GM21423 (cell line): Measurements from ENCODE around the gene LEF1.

Experiments
- ATAC-seq: cut with Tn5 transposase; IDR thresholded peaks from one replicate; pipeline ENCODE4 v1.9.1; 2021; ENCODE audit warnings: mild to moderate bottlenecking, moderate library complexity; ENCODE audit not compliant: unreplicated experiment

The LEF1 gene

GRCh38 chr4:108005807-108006206, 162.9 kb downstream of the LEF1 start:
- ATAC-seq, result no peak

DNA sequence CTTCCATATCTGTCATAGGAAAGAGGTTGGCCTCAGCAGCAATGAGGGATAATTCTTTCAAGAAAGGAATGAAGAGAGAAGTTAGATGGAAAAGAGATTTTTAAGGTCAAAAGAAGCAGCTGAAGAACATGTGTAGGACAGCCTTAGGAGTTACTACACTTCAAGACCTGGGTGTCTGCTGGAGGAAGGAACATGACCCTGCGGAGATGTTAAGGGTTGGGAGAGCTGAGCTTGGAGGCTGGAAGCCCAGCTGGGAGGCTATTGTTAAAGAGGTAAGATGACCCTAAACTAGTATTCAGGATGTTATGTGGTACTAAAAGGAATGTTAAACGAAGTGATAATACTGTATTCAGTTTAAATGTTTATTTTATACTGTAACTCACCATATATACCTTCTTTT, 164.1 kb downstream of the LEF1 start:
- ATAC-seq, result no peak

GRCh38 chr4:108003982-108004515, 164.7 kb downstream of the LEF1 start:
- peak; percentile 64 for ATAC-seq

DNA sequence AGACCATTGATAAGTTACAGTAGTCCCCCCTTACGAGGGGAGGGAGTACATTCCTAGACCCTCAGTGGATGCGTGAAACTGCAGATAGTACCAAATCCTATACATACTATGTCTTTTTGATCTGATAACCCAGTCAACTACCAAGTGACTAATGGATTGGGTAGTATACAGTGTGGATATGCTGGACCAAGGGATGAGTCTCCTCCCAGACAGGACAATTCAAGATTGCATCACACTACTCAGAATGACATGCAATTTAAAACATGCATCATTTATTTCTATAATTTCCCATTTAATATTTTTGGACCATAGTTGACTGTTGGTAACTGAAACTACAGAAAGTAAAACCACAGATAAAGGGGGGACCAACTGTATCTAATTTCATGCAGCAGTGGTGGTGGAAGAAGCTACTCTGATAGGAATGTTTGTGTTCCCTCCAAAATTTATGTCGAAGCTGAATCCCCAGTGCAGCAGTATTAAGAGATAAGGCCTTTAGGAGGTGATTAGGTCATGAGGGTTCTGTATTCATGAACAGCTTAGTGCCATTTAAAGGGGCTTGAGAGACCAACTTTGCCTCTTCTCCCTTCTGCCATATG, 167.1 kb downstream of the LEF1 start:
- ATAC-seq, result no peak

DNA sequence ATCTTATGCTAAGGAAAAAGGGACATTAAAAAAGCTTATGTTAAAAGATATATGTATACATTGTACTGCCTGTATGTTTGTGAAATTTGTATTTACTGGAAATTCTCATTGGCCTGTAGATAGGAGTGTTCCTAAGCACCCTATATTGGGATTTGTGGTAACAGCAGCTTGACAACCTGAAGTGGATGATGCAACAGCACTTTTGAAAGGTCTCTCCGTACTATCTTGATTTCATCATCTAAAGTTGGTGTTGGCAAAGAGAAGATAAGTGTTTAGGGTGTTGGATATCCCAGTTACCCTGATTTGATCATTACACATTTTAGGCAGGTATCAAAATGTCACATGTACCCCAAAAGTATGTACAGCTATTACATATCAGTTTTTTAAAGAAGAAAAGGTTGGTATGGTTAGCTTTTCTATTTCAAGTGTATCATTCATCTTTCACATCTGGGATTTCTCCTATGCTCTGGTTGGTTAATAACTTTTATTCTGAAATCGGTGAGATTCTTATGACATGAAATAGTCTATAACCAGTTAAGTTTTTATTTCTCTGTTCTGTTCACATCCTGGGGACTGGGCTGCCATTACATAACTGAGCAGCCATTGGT, 168.7 kb downstream of the LEF1 start:
- ATAC-seq, result no peak

GRCh38 chr4:107997794-107998193, 170.9 kb downstream of the LEF1 start:
- no peak for ATAC-seq
